PC-3 (cell line): ENCODE data around the gene JMJD7. TPM values are rescaled to one million over a fixed set of nuclear protein-coding genes. Genes with fewer than 3 reads are reported as not detected.

Experiments used
- ATAC-seq: fragments of 200-7000 bp; cut with Tn5 transposase; 2 replicates; pipeline ENCODE4 v1.9.1; 2020; ENCODE audit warnings: mild to moderate bottlenecking, moderate library complexity
- BruUV-seq: library from RNA; stranded (reverse); fragments of 400-500 nt; replicated peaks from 2 replicates; lab custom pipeline; 2021; lab: Mats Ljungman, UMichigan
- CTCF ChIA-PET: fragments of 300-600 bp; sonication (Branson Sonifier 250); formaldehyde crosslinking; loops from one replicate; lab custom pipeline; 2022; ENCODE audit warnings: antibody characterized with exemption; lab: Charles Lee
- POLR2A ChIA-PET: fragments of 300-600 bp; sonication (Branson Sonifier 250); formaldehyde crosslinking; loops from one replicate; lab custom pipeline; 2022; ENCODE audit warnings: antibody characterized with exemption; ENCODE audit not compliant: unreplicated experiment; lab: Charles Lee
- DNase-seq: peaks from one replicate; pipeline ENCODE4 v3.0.0-alpha.2; 2015
- H2AFZ ChIP-seq: fragments of 300-600 bp; sonication (generic); 2 replicates; pipeline ENCODE4 v1.6.0; 2016; ENCODE audit warnings: antibody characterized with exemption, low read length
- H3F3A ChIP-seq: fragments of 300-600 bp; sonication (generic); one replicate; pipeline ENCODE4 v1.6.0; 2017; ENCODE audit warnings: antibody characterized with exemption, low read length, control low read depth, mild to moderate bottlenecking; ENCODE audit not compliant: unreplicated experiment
- H3K27ac ChIP-seq: fragments of 300-600 bp; sonication (generic); 2 replicates; pipeline ENCODE4 v1.5.1; 2016; ENCODE audit warnings: mild to moderate bottlenecking, low read length
- H3K27me3 ChIP-seq: fragments of 300-600 bp; sonication (generic); 2 replicates; pipeline ENCODE4 v1.6.1; 2016; ENCODE audit warnings: low read length, mixed read lengths
- H3K36me3 ChIP-seq: fragments of 300-600 bp; sonication (generic); 2 replicates; pipeline ENCODE4 v1.6.1; 2016; ENCODE audit warnings: low read depth, mixed run types, low read length, mixed read lengths
- H3K4me1 ChIP-seq: fragments of 300-600 bp; sonication (generic); 2 replicates; pipeline ENCODE4 v1.5.1; 2016; ENCODE audit warnings: low read length; ENCODE audit not compliant: insufficient read depth
- H3K4me2 ChIP-seq: fragments of 300-600 bp; sonication (generic); 2 replicates; pipeline ENCODE4 v1.6.0; 2016; ENCODE audit warnings: low read length
- H3K4me3 ChIP-seq: fragments of 300-600 bp; sonication (generic); 2 replicates; pipeline ENCODE4 v1.5.1; 2016; ENCODE audit warnings: mild to moderate bottlenecking, low read length, mixed read lengths
- H3K79me2 ChIP-seq: fragments of 300-600 bp; sonication (generic); 2 replicates; pipeline ENCODE4 v1.6.1; 2017; ENCODE audit warnings: low read length, mixed read lengths
- H3K9ac ChIP-seq: fragments of 300-600 bp; sonication (generic); 2 replicates; pipeline ENCODE4 v1.6.0; 2016; ENCODE audit warnings: mild to moderate bottlenecking, low read length
- H3K9me2 ChIP-seq: fragments of 300-600 bp; sonication (generic); replicated peaks from 2 replicates; pipeline ENCODE4 v1.6.1; 2016; ENCODE audit warnings: mixed run types, low read length, mixed read lengths
- H3K9me3 ChIP-seq: fragments of 300-600 bp; sonication (generic); 2 replicates; pipeline ENCODE4 v1.6.1; 2016; ENCODE audit warnings: low read length, mixed read lengths
- H4K20me1 ChIP-seq: fragments of 300-600 bp; sonication (generic); 2 replicates; pipeline ENCODE4 v1.6.1; 2016; ENCODE audit warnings: low read length, mixed read lengths
- EZH2 ChIP-seq: fragments of 300-600 bp; sonication (generic); IDR thresholded peaks from one replicate; pipeline ENCODE4 v1.6.1; 2017; ENCODE audit warnings: antibody characterized with exemption, mild to moderate bottlenecking, low read length; ENCODE audit not compliant: unreplicated experiment
- EZH2phosphoT487 ChIP-seq: fragments of 300-600 bp; sonication (generic); IDR thresholded peaks from 2 replicates; pipeline ENCODE4 v1.6.1; 2018; ENCODE audit warnings: mild to moderate bottlenecking, antibody characterized with exemption, low read length, borderline replicate concordance
- intact Hi-C: fragments of 100-400 bp; cut with micrococcal nuclease; formaldehyde crosslinking; loops from 2 replicates; pipeline ENCODE4 v1.9.0; 2023
- total RNA-seq: library from RNA; depleted of rRNA; stranded (reverse); fragments of >200 nt; gene quantifications from 2 replicates; pipeline ENCODE4 v1.2.3, GENCODE V29; 2014
- TF ChIP-seq, protein P1 (sequence below): fragments of 300-600 bp; sonication (generic); conservative IDR thresholded peaks from 2 replicates; pipeline ENCODE4 v1.5.1; 2017; ENCODE audit warnings: antibody characterized with exemption, low read depth, mild to moderate bottlenecking, low read length

The JMJD7 gene
- total RNA-seq, 1 experiment from 2014 or later, result 13.7 TPM

DNA sequence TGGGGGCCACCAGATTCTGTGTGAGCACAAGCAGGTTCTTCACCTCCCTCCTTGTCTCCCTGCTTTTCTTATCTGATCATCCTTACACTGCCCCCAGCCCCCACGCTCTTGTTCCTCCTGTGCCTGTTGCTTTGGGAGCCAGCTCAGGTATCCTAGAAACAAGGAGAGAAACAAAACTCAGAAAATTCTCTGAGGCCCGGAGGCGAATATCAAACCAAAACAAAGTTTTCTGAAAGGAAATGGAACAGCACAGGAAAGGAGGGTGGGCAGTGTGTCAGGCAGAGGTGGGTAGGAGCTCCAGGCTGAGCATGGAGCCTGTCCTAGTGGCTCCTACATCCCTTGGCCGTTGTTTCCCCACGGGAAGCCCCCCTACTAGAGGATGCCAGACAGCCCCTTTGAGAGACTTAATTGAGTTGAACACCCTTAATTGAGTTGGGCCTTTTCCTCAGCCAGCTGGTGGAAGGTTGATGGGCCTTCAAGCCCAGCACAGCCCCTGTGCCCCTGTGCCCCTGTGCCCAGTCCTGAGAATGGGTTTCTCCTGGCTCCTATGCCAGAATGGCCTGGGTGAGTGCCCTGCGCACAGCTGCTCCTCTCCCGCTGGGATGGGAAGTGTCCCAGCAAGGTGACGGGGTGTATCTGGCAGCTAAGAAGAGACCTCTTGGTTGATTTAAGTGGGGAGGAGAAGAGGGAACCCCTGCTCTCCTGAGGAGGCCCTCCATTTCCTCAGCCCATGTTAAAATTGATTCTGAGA is 22.8 kb upstream of the JMJD7 start:
- H3K9me3 ChIP-seq, result no peaks in the 10 kb centered on the region
- H3K27ac ChIP-seq, result no peak overlapping the region
- H3K9ac ChIP-seq, result no peak overlapping the region
- POLR2A ChIA-PET, result no interaction called here
- peaks cover 46% of the 10 kb centered on the region for H3K4me1 ChIP-seq
- ATAC-seq (no peak), DNase-seq (no peak)
- no peak overlapping the region for H3K4me3 ChIP-seq
- peaks cover 8% of the 10 kb centered on the region for H3K36me3 ChIP-seq
- TF ChIP-seq EZH2phosphoT487, result no peak
- no peak for TF ChIP-seq EZH2
- TF ChIP-seq, protein P1, sequence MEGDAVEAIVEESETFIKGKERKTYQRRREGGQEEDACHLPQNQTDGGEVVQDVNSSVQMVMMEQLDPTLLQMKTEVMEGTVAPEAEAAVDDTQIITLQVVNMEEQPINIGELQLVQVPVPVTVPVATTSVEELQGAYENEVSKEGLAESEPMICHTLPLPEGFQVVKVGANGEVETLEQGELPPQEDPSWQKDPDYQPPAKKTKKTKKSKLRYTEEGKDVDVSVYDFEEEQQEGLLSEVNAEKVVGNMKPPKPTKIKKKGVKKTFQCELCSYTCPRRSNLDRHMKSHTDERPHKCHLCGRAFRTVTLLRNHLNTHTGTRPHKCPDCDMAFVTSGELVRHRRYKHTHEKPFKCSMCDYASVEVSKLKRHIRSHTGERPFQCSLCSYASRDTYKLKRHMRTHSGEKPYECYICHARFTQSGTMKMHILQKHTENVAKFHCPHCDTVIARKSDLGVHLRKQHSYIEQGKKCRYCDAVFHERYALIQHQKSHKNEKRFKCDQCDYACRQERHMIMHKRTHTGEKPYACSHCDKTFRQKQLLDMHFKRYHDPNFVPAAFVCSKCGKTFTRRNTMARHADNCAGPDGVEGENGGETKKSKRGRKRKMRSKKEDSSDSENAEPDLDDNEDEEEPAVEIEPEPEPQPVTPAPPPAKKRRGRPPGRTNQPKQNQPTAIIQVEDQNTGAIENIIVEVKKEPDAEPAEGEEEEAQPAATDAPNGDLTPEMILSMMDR, result no peak
- CTCF ChIA-PET, result interaction anchor here (2.5 kb wide), 1 partner anchor 31 kb away, joined by 15 read pairs; the partner anchor contains the start of gene MAPKBP1
- H4K20me1 ChIP-seq, result no peaks in the 10 kb centered on the region
- H2AFZ ChIP-seq, result no peak overlapping the region
- H3K79me2 ChIP-seq, result 0 out of 2 replicates have a peak, but pooled peaks cover 7% of the 10 kb centered on the region
- no peaks in the 10 kb centered on the region for H3K27me3 ChIP-seq
- intact Hi-C loops, result no loop called here
- no peaks in the 10 kb centered on the region for H3K9me2 ChIP-seq
- H3F3A ChIP-seq, result peaks cover 14% of the 10 kb centered on the region
- no TSS peak for BruUV-seq
- H3K4me2 ChIP-seq, result no peak overlapping the region

DNA sequence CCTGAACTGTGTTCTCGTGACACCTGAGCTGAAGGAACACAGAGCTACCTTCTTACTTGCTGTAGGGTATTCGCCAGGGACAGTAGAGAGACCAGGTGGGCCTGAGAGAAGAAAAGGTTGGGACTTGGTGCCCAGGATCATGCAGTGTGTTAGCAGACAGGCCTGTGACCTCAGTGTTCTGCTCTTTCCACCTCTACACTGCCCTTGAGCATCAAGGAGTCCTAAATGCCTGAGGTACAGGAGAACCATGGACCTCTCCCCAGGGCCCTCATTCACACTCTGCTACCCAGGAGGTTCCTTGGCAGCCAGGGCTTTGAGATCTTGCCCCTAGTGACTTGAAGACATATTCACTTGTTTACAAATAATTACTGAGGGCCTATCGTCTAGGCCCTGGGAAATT is 22.2 kb upstream of the JMJD7 start:
- ChIA-PET POLR2A (no interaction called here), CTCF (interaction anchor here (0.5 to 2.5 kb wide), 2 partner anchors 23 to 32 kb away, joined by 4 to 15 read pairs; partner anchors contain the start of gene MAPKBP1)
- BruUV-seq, result no TSS peak
- no peaks in the 10 kb centered on the region for H3K9me2 ChIP-seq
- H3K4me3 ChIP-seq, result no peak overlapping the region
- no peak overlapping the region for H3K27ac ChIP-seq
- H3K79me2 ChIP-seq, result 0 out of 2 replicates have a peak, but pooled peaks cover 7% of the 10 kb centered on the region
- peaks cover 3% of the 10 kb centered on the region for H3K36me3 ChIP-seq
- H3F3A ChIP-seq, result peaks cover 13% of the 10 kb centered on the region
- no peak for ATAC-seq
- no peak overlapping the region for H3K4me2 ChIP-seq
- intact Hi-C loops, result no loop called here
- no peaks in the 10 kb centered on the region for H3K27me3 ChIP-seq
- H3K9ac ChIP-seq, result no peak overlapping the region
- TF ChIP-seq, protein P1, result no peak
- TF ChIP-seq EZH2 (no peak), EZH2phosphoT487 (no peak)
- no peak overlapping the region for H2AFZ ChIP-seq
- DNase-seq, result no peak
- peaks cover 43% of the 10 kb centered on the region for H3K4me1 ChIP-seq
- H4K20me1 ChIP-seq, result no peaks in the 10 kb centered on the region
- no peaks in the 10 kb centered on the region for H3K9me3 ChIP-seq
